SK-N-MC (cell line): Measurements from ENCODE around the gene MRE11.

Source experiments
- FOXP2 ChIP-seq: optimal IDR thresholded peaks from 2 replicates; pipeline ENCODE3; 2011; ENCODE audit warnings: mild to moderate bottlenecking, moderate library complexity; ENCODE audit not compliant: insufficient read depth; ENCODE audit errors: extremely low read length, control extremely low read depth
- POLR2AphosphoS5 ChIP-seq: IDR thresholded peaks from 2 replicates; pipeline ENCODE4 v1.6.1; 2012; ENCODE audit warnings: mild to moderate bottlenecking, low read depth, low read length, borderline replicate concordance

DNA sequence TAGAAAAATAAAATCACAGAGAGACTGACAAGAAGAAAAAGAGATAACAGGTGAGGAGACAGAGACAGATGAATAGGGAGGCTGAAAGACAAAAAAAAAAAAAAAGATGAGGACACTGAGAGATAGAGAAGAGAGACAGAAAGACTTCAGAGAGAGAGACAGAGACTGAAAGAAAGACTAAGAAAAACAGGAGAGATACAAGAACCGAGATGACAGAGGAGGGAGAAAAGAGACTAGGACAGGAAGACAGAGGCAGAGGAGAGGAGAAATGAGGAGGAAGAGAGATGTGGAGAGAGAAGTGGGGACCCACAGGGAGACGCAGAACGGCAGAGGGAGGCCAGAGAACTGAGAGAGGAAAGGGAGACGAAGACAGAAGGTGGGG lies 93.2 kb downstream of the MRE11 start:
- TF ChIP-seq POLR2AphosphoS5 (no peak), FOXP2 (no peak)
